ENCODE data around the gene KRT27.

GRCh38 chr17:40782450-40782849 lies at the start of gene KRT27:
- TF ChIP-seq, protein P1, sequence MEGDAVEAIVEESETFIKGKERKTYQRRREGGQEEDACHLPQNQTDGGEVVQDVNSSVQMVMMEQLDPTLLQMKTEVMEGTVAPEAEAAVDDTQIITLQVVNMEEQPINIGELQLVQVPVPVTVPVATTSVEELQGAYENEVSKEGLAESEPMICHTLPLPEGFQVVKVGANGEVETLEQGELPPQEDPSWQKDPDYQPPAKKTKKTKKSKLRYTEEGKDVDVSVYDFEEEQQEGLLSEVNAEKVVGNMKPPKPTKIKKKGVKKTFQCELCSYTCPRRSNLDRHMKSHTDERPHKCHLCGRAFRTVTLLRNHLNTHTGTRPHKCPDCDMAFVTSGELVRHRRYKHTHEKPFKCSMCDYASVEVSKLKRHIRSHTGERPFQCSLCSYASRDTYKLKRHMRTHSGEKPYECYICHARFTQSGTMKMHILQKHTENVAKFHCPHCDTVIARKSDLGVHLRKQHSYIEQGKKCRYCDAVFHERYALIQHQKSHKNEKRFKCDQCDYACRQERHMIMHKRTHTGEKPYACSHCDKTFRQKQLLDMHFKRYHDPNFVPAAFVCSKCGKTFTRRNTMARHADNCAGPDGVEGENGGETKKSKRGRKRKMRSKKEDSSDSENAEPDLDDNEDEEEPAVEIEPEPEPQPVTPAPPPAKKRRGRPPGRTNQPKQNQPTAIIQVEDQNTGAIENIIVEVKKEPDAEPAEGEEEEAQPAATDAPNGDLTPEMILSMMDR (IDR thresholded peaks at IDR 0.05): no peak
- no peak for TF ChIP-seq POLR2A (IDR thresholded peaks at IDR 0.05)
